Right forelimb (tissue), 1 donor: ENCODE measurements around the gene WWTR1.

ENCODE experiments used
- DNase-seq: peaks from one replicate; pipeline ENCODE4 v3.0.0-alpha.2; 2018

The WWTR1 gene

GRCh38 chr3:149563114-149563513 is 94.7 kb downstream of the WWTR1 start:
- DNase-seq, result no peak

GRCh38 chr3:149560617-149561016 is 97.2 kb downstream of the WWTR1 start:
- DNase-seq, result no peak

GRCh38 chr3:149560001-149560400 is 97.8 kb downstream of the WWTR1 start:
- no peak for DNase-seq

- no peak for DNase-seq
Observed at GRCh38 chr3:149559525-149559924, 98.3 kb downstream of the WWTR1 start.

- no peak for DNase-seq
Observed at GRCh38 chr3:149555927-149556326, 101.9 kb downstream of the WWTR1 start.

- DNase-seq, result no peak
Observed at GRCh38 chr3:149554826-149555225, 103.0 kb downstream of the WWTR1 start.

- peak; percentile 82 for DNase-seq
Observed at GRCh38 chr3:149553781-149554451, 103.9 kb downstream of the WWTR1 start.

- no peak for DNase-seq
Observed at GRCh38 chr3:149552700-149553099, 105.1 kb downstream of the WWTR1 start.

- DNase-seq, result no peak
Observed at GRCh38 chr3:149551500-149551899, 106.3 kb downstream of the WWTR1 start.

GRCh38 chr3:149548669-149549065 is 109.2 kb downstream of the WWTR1 start:
- no peak for DNase-seq

- peak; percentile 83 for DNase-seq
Observed at GRCh38 chr3:149547954-149548668, 109.7 kb downstream of the WWTR1 start.

GRCh38 chr3:149547413-149547812 is 110.4 kb downstream of the WWTR1 start:
- peak; percentile 83 for DNase-seq

- no peak for DNase-seq
Observed at GRCh38 chr3:149545049-149545448, 112.8 kb downstream of the WWTR1 start.

- no peak for DNase-seq
Observed at GRCh38 chr3:149542375-149543312, 115.2 kb downstream of the WWTR1 start.

GRCh38 chr3:149541091-149541491 is 116.7 kb downstream of the WWTR1 start:
- no peak for DNase-seq

GRCh38 chr3:149538371-149538770 is 119.5 kb downstream of the WWTR1 start:
- DNase-seq, result no peak

GRCh38 chr3:149536429-149536828 is 121.4 kb downstream of the WWTR1 start:
- DNase-seq, result peak; percentile 75

- no peak for DNase-seq
Observed at GRCh38 chr3:149535333-149535685, 122.5 kb downstream of the WWTR1 start.

GRCh38 chr3:149534671-149535332 is 123.0 kb downstream of the WWTR1 start:
- DNase-seq, result no peak

GRCh38 chr3:149534082-149534481 is 123.7 kb downstream of the WWTR1 start:
- DNase-seq, result no peak

GRCh38 chr3:149532489-149533180 is 125.2 kb downstream of the WWTR1 start:
- DNase-seq, result no peak

GRCh38 chr3:149529099-149529498 is 128.7 kb downstream of the WWTR1 start:
- DNase-seq, result no peak

GRCh38 chr3:149528340-149528650 is 129.5 kb downstream of the WWTR1 start:
- no peak for DNase-seq
